GM12878 (cell line): ENCODE data around the gene IDI2. TPM values are rescaled to one million over a fixed set of nuclear protein-coding genes. Genes with fewer than 3 reads are reported as not detected.

Experiments
- ATAC-seq: fragments of 200-7000 bp; cut with Tn5 transposase; 3 replicates; pipeline ENCODE4 v1.9.1; 2020; ENCODE audit warnings: mild to moderate bottlenecking, moderate library complexity
- BruUV-seq: library from RNA; stranded (reverse); fragments of 400-500 nt; replicated peaks from 2 replicates; lab custom pipeline; 2021; lab: Mats Ljungman, UMichigan
- CTCF ChIA-PET: fragments of 300-600 bp; sonication (Branson Sonifier 250); formaldehyde crosslinking; extraction: SDS; loops from one replicate; lab custom pipeline; 2021; ENCODE audit warnings: inconsistent platforms; lab: Yijun Ruan, JAX
- POLR2A ChIA-PET: fragments of 350-600 bp; formaldehyde crosslinking; extraction: SDS; loops from one replicate; lab custom pipeline; 2021; ENCODE audit warnings: inconsistent platforms; lab: Charles Lee
- RAD21 ChIA-PET: fragments of 300-600 bp; sonication (Branson Sonifier 250); formaldehyde crosslinking; loops from one replicate; lab custom pipeline; 2023; ENCODE audit warnings: antibody characterized with exemption; ENCODE audit not compliant: unreplicated experiment; lab: Charles Lee
- SMC1A ChIA-PET: fragments of 300-600 bp; sonication (Branson Sonifier 250); formaldehyde crosslinking; loops from one replicate; lab custom pipeline; 2023; ENCODE audit not compliant: unreplicated experiment, uncharacterized antibody; lab: Charles Lee
- DNase-seq: peaks from one replicate; pipeline ENCODE4 v3.0.0-alpha.2; 2011; ENCODE audit warnings: low read depth, low spot score
- FAIRE-seq: peaks from 3 replicates; lab custom pipeline; 2011; peaks lifted over from hg19 to GRCh38; lab: Jason Lieb, UNC
- H2AFZ ChIP-seq: 2 replicates; pipeline ENCODE4 v1.6.0; 2011; ENCODE audit warnings: low read depth, low read length, control low read depth; ENCODE audit not compliant: control insufficient read depth
- H3K27ac ChIP-seq: 2 replicates; pipeline ENCODE4 v1.5.1; 2011; ENCODE audit warnings: control low read depth; ENCODE audit not compliant: control insufficient read depth, insufficient read depth
- H3K27me3 ChIP-seq, 2 experiments: replicated peaks in 1 of 2; 2 replicates each; pipeline versions ENCODE4 v1.6.0 to v1.6.1; 2011; ENCODE audit warnings: low read length in 1 of 2; ENCODE audit not compliant: control insufficient read depth in 2 of 2, insufficient read depth in 2 of 2
- H3K36me3 ChIP-seq, 2 experiments: 2 replicates each; pipeline ENCODE4 v1.5.1; 2011; ENCODE audit warnings: low read length in 1 of 2; ENCODE audit not compliant: control insufficient read depth in 2 of 2, insufficient read depth in 2 of 2
- H3K4me1 ChIP-seq: 2 replicates; pipeline ENCODE4 v1.6.1; 2011; ENCODE audit warnings: mild to moderate bottlenecking, low read length, moderate library complexity, mixed read lengths; ENCODE audit not compliant: control insufficient read depth, insufficient read depth
- H3K4me2 ChIP-seq: 2 replicates; pipeline ENCODE4 v1.6.0; 2011; ENCODE audit warnings: control low read depth; ENCODE audit not compliant: control insufficient read depth, insufficient read depth
- H3K4me3 ChIP-seq: fragments of 200-600 bp; sonication (generic); 2 replicates; pipeline ENCODE4 v1.5.1; 2016
- H3K79me2 ChIP-seq: 2 replicates; pipeline ENCODE4 v1.6.0; 2011; ENCODE audit warnings: low read length; ENCODE audit not compliant: control insufficient read depth, insufficient read depth
- H3K9ac ChIP-seq: 2 replicates; pipeline ENCODE4 v1.8.0; 2011; ENCODE audit warnings: low read length, control low read depth, mixed read lengths; ENCODE audit not compliant: control insufficient read depth, insufficient read depth
- H3K9me3 ChIP-seq: replicated peaks from 3 replicates; pipeline ENCODE4 v1.5.1; 2011; ENCODE audit warnings: mild to moderate bottlenecking, low read length; ENCODE audit not compliant: control insufficient read depth, insufficient read depth
- H4K20me1 ChIP-seq: 2 replicates; pipeline ENCODE4 v1.6.0; 2011; ENCODE audit not compliant: control insufficient read depth, insufficient read depth
- BHLHE40 ChIP-seq, 2 experiments: fragments of 450-650 bp in 1 of 2; IDR thresholded peaks; 2 replicates each; pipeline ENCODE4 v1.6.1; 2011 to 2017; ENCODE audit warnings: low read depth in 2 of 2, borderline replicate concordance in 1 of 2, improper control_type of control experiment in 1 of 2, low read length in 1 of 2, mild to moderate bottlenecking in 1 of 2
- HDGF ChIP-seq: fragments of 450-650 bp; IDR thresholded peaks from 2 replicates; pipeline ENCODE4 v1.6.1; 2016; ENCODE audit warnings: antibody characterized with exemption
- IKZF2 ChIP-seq, 2 experiments: fragments of 450-650 bp; IDR thresholded peaks; 2 replicates each; pipeline ENCODE4 v1.6.1; 2017; ENCODE audit warnings: mild to moderate bottlenecking in 2 of 2, moderate library complexity in 2 of 2
- MXI1 ChIP-seq: fragments of 150-350 bp; IDR thresholded peaks from 2 replicates; pipeline ENCODE4 v1.6.1; 2011; ENCODE audit warnings: low read depth, mild to moderate bottlenecking, inconsistent platforms, low read length, improper control_type of control experiment
- PBX3 ChIP-seq: IDR thresholded peaks from 2 replicates; pipeline ENCODE4 v1.6.1; 2011; ENCODE audit warnings: mild to moderate bottlenecking, low read depth, low read length, moderate library complexity; ENCODE audit not compliant: insufficient replicate concordance
- POLR2A ChIP-seq: IDR thresholded peaks from 2 replicates; pipeline ENCODE4 v1.6.1; 2011; ENCODE audit warnings: low read depth, mild to moderate bottlenecking, low read length
- POLR2AphosphoS5 ChIP-seq: IDR thresholded peaks from 2 replicates; pipeline ENCODE4 v1.6.1; 2011; ENCODE audit warnings: mild to moderate bottlenecking, low read length, inconsistent platforms
- POU2F2 ChIP-seq: IDR thresholded peaks from 3 replicates; pipeline ENCODE4 v1.6.1; 2011; ENCODE audit warnings: low read depth, mild to moderate bottlenecking, low read length, borderline replicate concordance
- WGBS: methylation state at CpG from one replicate; pipeline ENCODE4 v1.1.6; 2016; ENCODE audit warnings: low lambda C conversion rate; ENCODE audit not compliant: insufficient replicate concordance, insufficient coverage; ENCODE audit errors: missing lambda C conversion rate; 5-methylcytosine and 5-hydroxymethylcytosine counted together
- in situ Hi-C: fragments of 300-500 bp; cut with MboI; formaldehyde crosslinking; loops from 9 replicates; pipeline ENCODE4 v1.14.3; 2018; ENCODE audit warnings: mixed read lengths
- intact Hi-C: fragments of 100-400 bp; cut with micrococcal nuclease; formaldehyde crosslinking; loops from one replicate; pipeline ENCODE4 v1.14.2; 2022; ENCODE audit not compliant: unreplicated experiment
- polyA plus RNA-seq, 11 experiments: library from polyadenylated mRNA; depleted of rRNA in 4 of 11; unstranded in 6 of 11; stranded (reverse) in 5 of 11; fragments of >200 nt; fragmentation: Nextera tagmentation in 4 of 11; fragmentation: Illumina TruSeq in 1 of 11; extraction: Ambion mirVana in 4 of 11; extraction: Trizol in 1 of 11; gene quantifications; 1 replicate in 1 of 11; 2 replicates in 10 of 11; pipeline versions ENCODE4 v1.2.1 to v1.2.3, GENCODE V29; 2011 to 2016; ENCODE audit warnings: inconsistent platforms in 2 of 11, missing spikeins in 2 of 11, low read depth in 1 of 11
- total RNA-seq, 4 experiments: library from RNA; depleted of rRNA in 3 of 4; stranded (reverse); fragments of >200 nt in 3 of 4; fragmentation: Illumina TruSeq in 1 of 4; extraction: Trizol in 1 of 4; gene quantifications; 2 replicates each; pipeline versions ENCODE4 v1.2.1 to v1.2.3, GENCODE V29; 2013 to 2021
- TF ChIP-seq, protein P1 (sequence below): IDR thresholded peaks from 2 replicates; pipeline ENCODE4 v1.6.1; 2012; ENCODE audit warnings: low read depth, low read length, improper control_type of control experiment
- TF ChIP-seq, protein P2 (sequence below): IDR thresholded peaks from 2 replicates; pipeline ENCODE4 v1.6.1; 2011; ENCODE audit warnings: low read depth, low read length, improper control_type of control experiment, borderline replicate concordance

The IDI2 gene
- total and polyA plus RNA-seq, 10 of the 15 experiments (the other 5 are each of a cell fraction or from before 2014, with no cell fraction given): 0.06 TPM; not detected in 9

DNA sequence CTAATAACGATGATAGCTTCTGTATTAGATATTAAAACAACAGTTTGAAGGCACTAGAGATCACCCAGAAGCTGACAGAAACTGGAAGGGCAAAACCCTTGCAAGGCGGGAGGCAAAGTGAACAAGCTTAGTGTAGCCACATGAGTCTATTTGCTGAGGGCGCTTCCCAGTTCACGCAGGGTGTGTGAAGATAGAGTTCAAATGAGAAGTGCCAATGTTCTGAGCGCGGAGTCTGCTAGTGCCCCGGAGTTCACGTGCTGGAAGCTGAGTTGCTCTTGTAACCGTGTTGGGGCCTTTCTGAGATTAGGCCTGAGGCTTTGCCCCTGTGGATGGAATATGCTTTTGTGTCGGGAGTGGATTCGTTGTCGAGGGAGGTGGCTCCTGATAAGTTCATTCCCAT, 54.0 kb downstream of the IDI2 start:
- SMC1A ChIA-PET: interaction anchor here (1.2 kb wide), 1 partner anchor 35 kb away, joined by 3 read pairs; no protein-coding TSS in a partner anchor
- FAIRE-seq: no peak
- 72% methylated on average over 12 of the region's 12 CpGs for WGBS
- intact Hi-C loops: loop anchor here (1.0 kb wide), 1 partner anchor 27 kb away; no protein-coding TSS in a partner anchor
- CTCF ChIA-PET: no interaction called here
- Histone ChIP-seq H3K27me3 (no peaks in the 10 kb centered on the region), H3K9me3 (peaks cover 2% of the 10 kb centered on the region; the same call in 2 of the 3 replicates), H3K79me2 (no peaks in the 10 kb centered on the region), H4K20me1 (no peaks in the 10 kb centered on the region), H3K4me3 (no peak overlapping the region), H3K36me3 (no peaks in the 10 kb centered on the region), H3K9ac (no peak overlapping the region), H2AFZ (no peak overlapping the region), H3K27ac (no peak overlapping the region), H3K4me2 (no peak overlapping the region), H3K4me1 (peaks cover 19% of the 10 kb centered on the region)
- no peak for DNase-seq
- RAD21 ChIA-PET: interaction anchor here (1.4 kb wide), 1 partner anchor 19 kb away, joined by 3 read pairs; no protein-coding TSS in a partner anchor
- TF ChIP-seq POU2F2 (no peak), POLR2AphosphoS5 (no peak), PBX3 (no peak), HDGF (no peak), BHLHE40 (IDR thresholded peaks at IDR 0.05; ENCODE audit: borderline replicate concordance in 1 of 2, low read depth in 2 of 2, low read length in 1 of 2) (no peak), MXI1 (no peak), IKZF2 (IDR thresholded peaks at IDR 0.05) (no peak), POLR2A (no peak)
- TF ChIP-seq, protein P1, sequence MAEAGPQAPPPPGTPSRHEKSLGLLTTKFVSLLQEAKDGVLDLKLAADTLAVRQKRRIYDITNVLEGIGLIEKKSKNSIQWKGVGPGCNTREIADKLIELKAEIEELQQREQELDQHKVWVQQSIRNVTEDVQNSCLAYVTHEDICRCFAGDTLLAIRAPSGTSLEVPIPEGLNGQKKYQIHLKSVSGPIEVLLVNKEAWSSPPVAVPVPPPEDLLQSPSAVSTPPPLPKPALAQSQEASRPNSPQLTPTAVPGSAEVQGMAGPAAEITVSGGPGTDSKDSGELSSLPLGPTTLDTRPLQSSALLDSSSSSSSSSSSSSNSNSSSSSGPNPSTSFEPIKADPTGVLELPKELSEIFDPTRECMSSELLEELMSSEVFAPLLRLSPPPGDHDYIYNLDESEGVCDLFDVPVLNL: no peak
- TF ChIP-seq, protein P2, sequence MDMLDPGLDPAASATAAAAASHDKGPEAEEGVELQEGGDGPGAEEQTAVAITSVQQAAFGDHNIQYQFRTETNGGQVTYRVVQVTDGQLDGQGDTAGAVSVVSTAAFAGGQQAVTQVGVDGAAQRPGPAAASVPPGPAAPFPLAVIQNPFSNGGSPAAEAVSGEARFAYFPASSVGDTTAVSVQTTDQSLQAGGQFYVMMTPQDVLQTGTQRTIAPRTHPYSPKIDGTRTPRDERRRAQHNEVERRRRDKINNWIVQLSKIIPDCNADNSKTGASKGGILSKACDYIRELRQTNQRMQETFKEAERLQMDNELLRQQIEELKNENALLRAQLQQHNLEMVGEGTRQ: no peak
- BruUV-seq: no TSS peak
- POLR2A ChIA-PET: interaction anchor here (0.6 kb wide), 1 partner anchor 20 kb away, joined by 4 read pairs; no protein-coding TSS in a partner anchor
- in situ Hi-C loops: no loop called here
- ATAC-seq: no peak
